HEK293 (cell line): ENCODE data around the gene VPS18.

Experiments used
- ZBTB1 ChIP-seq: fragments of 450-650 bp; formaldehyde crosslinking; IDR thresholded peaks from 2 replicates; pipeline ENCODE4 v1.5.1; 2016; ENCODE audit warnings: missing biosample characterization, missing genetic modification characterization
- ZNF423 ChIP-seq: fragments of 450-650 bp; formaldehyde crosslinking; IDR thresholded peaks from 2 replicates; pipeline ENCODE4 v1.5.1; 2016; ENCODE audit warnings: missing biosample characterization, missing genetic modification characterization

DNA sequence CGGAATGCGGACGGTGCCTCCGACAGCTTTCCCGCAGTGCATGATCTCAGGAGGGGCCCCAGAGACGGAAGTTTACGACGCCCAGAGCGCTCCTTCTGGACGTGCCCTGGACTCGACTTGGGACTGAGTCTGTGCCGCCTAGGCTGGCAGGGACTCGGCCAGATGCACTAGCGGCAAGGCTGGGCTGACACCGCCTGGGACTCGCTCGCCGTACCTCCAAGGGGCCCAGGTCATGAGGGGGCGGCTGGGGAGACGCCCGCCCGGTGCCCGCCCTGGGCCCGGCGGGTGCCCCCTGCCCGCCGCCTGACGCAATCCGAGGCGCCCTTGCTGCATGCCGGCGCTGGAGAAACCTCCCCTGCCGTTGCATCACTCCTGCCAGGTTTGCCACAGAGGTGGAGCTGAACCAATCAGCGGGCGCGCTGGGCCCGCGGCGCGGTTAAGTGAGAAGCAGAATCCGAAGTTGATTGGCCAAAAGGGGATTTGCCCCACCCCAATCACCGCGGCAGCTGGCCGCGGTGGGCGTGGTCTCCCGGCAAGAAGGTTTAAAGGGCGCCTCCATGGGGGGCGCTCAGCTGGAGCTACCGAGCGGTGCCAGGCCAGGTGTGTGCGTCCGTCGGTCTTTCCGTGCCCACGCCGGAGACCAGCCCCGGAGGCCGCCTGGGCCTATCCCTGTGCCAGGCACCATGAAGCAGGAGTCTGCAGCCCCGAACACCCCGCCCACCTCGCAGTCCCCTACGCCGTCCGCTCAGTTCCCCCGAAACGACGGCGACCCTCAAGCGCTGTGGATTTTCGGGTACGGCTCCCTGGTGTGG lies 58.9 kb downstream of the VPS18 start, which contains the start of gene CHAC1:
- TF ChIP-seq ZBTB1 (tag by site-specific recombination) (no peak), ZNF423 (tag by site-specific recombination) (peak; percentile 78)
